Suprapubic skin (tissue), 4 donors: ENCODE data around the gene KIF13A. TPM values are rescaled to one million over a fixed set of nuclear protein-coding genes. Genes with fewer than 3 reads are reported as not detected.

ENCODE experiments used
- DNase-seq, 2 donors: peaks; one replicate each; pipeline ENCODE4 v3.0.0-alpha.2; 2019; ENCODE audit warnings: low spot score in 2 of 2
- H3K27ac ChIP-seq: fragments of 200-600 bp; sonication (generic); one replicate; pipeline ENCODE4 v1.5.1; 2019
- H3K27me3 ChIP-seq: fragments of 200-600 bp; sonication (generic); one replicate; pipeline ENCODE4 v1.5.1; 2019
- H3K36me3 ChIP-seq: fragments of 200-600 bp; sonication (generic); one replicate; pipeline ENCODE4 v1.5.1; 2019
- H3K4me1 ChIP-seq: fragments of 200-600 bp; sonication (generic); one replicate; pipeline ENCODE4 v1.5.1; 2019
- H3K4me3 ChIP-seq: fragments of 200-600 bp; sonication (generic); one replicate; pipeline ENCODE4 v1.5.1; 2019; ENCODE audit warnings: mild to moderate bottlenecking
- H3K9me3 ChIP-seq: fragments of 200-600 bp; sonication (generic); one replicate; pipeline ENCODE4 v1.5.1; 2019
- CTCF ChIP-seq, 2 donors: fragments of 200-600 bp in 1 of 2; fragments of 450-650 bp in 1 of 2; sonication (generic) in 1 of 2; IDR thresholded peaks; one replicate each; pipeline ENCODE4 v1.5.1; 2016 to 2019; ENCODE audit warnings: antibody characterized with exemption in 2 of 2, mild to moderate bottlenecking in 1 of 2, moderate library complexity in 1 of 2
- EP300 ChIP-seq: sonication (generic); formaldehyde crosslinking; IDR thresholded peaks from one replicate; pipeline ENCODE4 v1.6.1; 2017; ENCODE audit warnings: antibody characterized with exemption
- POLR2A ChIP-seq, 2 donors: fragments of 450-650 bp; IDR thresholded peaks; one replicate each; pipeline ENCODE4 v1.6.1; 2017; ENCODE audit warnings: antibody characterized with exemption in 2 of 2, mild to moderate bottlenecking in 2 of 2, moderate library complexity in 2 of 2
- POLR2AphosphoS5 ChIP-seq, 3 donors: sonication (generic); formaldehyde crosslinking; IDR thresholded peaks; one replicate each; pipeline ENCODE4 v1.6.1; 2017; ENCODE audit warnings: antibody characterized with exemption in 3 of 3
- WGBS: methylation state at CpG from one replicate; pipeline ENCODE4 v1.1.5; 2018; 5-methylcytosine and 5-hydroxymethylcytosine counted together
- total RNA-seq, 4 donors: library from RNA; depleted of rRNA; stranded (reverse); fragments of >200 nt; gene quantifications; one replicate each; pipeline ENCODE4 v1.1.0, GENCODE V29; 2016

Gene KIF13A
- total RNA-seq, 4 donors from 2014 or later, result 73.0 to 91.9 (median 78.9) TPM

- WGBS, result 94% methylated on average over 3 of the region's 3 CpGs
These were observed 109.5 kb downstream of the KIF13A start for GRCh38 chr6:17877895-17878440.

GRCh38 chr6:17877196-17877894 is 110.1 kb downstream of the KIF13A start:
- Histone ChIP-seq H3K9me3 (no peaks in the 10 kb centered on the region), H3K4me1 (peaks cover 12% of the 10 kb centered on the region), H3K27ac (no peak overlapping the region), H3K36me3 (no peaks in the 10 kb centered on the region), H3K27me3 (no peaks in the 10 kb centered on the region), H3K4me3 (no peak overlapping the region)
- 62% methylated on average over 6 of the region's 6 CpGs for WGBS
- no peak for DNase-seq
- TF ChIP-seq POLR2A (IDR thresholded peaks at IDR 0.05) (no peak), EP300 (no peak)

More at GRCh38 chr6:17877895-17878440, 109.5 kb downstream of the KIF13A start:
- H3K27ac ChIP-seq, result no peak overlapping the region
- TF ChIP-seq POLR2A (IDR thresholded peaks at IDR 0.05) (no peak), CTCF (IDR thresholded peaks at IDR 0.05) (no peak), EP300 (no peak), POLR2AphosphoS5 (IDR thresholded peaks at IDR 0.05) (no peak)
- H3K4me1 ChIP-seq, result peaks cover 12% of the 10 kb centered on the region
- DNase-seq, result no peak
- H3K36me3 ChIP-seq, result no peaks in the 10 kb centered on the region
- H3K27me3 ChIP-seq, result no peaks in the 10 kb centered on the region
- H3K9me3 ChIP-seq, result no peaks in the 10 kb centered on the region
- no peak overlapping the region for H3K4me3 ChIP-seq

- Histone ChIP-seq H3K27ac (no peak overlapping the region), H3K4me3 (no peak overlapping the region), H3K9me3 (no peaks in the 10 kb centered on the region), H3K4me1 (peaks cover 38% of the 10 kb centered on the region), H3K27me3 (no peaks in the 10 kb centered on the region), H3K36me3 (no peaks in the 10 kb centered on the region)
- TF ChIP-seq CTCF (IDR thresholded peaks at IDR 0.05) (no peak), POLR2A (IDR thresholded peaks at IDR 0.05) (no peak), POLR2AphosphoS5 (IDR thresholded peaks at IDR 0.05) (no peak), EP300 (no peak)
- no peak for DNase-seq
- 87% methylated on average over 10 of the region's 10 CpGs for WGBS
These were observed 112.7 kb downstream of the KIF13A start for GRCh38 chr6:17874753-17875152.

- 91% methylated on average over 2 of the region's 2 CpGs for WGBS
- H3K27ac ChIP-seq, result no peak overlapping the region
- DNase-seq, result no peak
- no peak overlapping the region for H3K4me3 ChIP-seq
- H3K36me3 ChIP-seq, result no peaks in the 10 kb centered on the region
- no peaks in the 10 kb centered on the region for H3K27me3 ChIP-seq
- peaks cover 47% of the 10 kb centered on the region for H3K4me1 ChIP-seq
- no peak for TF ChIP-seq EP300
- no peak for TF ChIP-seq CTCF (IDR thresholded peaks at IDR 0.05)
- TF ChIP-seq POLR2A (IDR thresholded peaks at IDR 0.05), result no peak
- no peak for TF ChIP-seq POLR2AphosphoS5 (IDR thresholded peaks at IDR 0.05)
- no peaks in the 10 kb centered on the region for H3K9me3 ChIP-seq
These were observed 114.5 kb downstream of the KIF13A start for GRCh38 chr6:17872908-17873307.

- 50% methylated on average over 3 of the region's 3 CpGs for WGBS
- H3K27me3 ChIP-seq, result no peaks in the 10 kb centered on the region
- H3K36me3 ChIP-seq, result no peaks in the 10 kb centered on the region
- no peak for DNase-seq
- H3K27ac ChIP-seq, result no peak overlapping the region
- H3K4me1 ChIP-seq, result peaks cover 53% of the 10 kb centered on the region
- no peaks in the 10 kb centered on the region for H3K9me3 ChIP-seq
- TF ChIP-seq EP300 (no peak), POLR2A (IDR thresholded peaks at IDR 0.05) (no peak), CTCF (IDR thresholded peaks at IDR 0.05) (no peak), POLR2AphosphoS5 (IDR thresholded peaks at IDR 0.05) (no peak)
- no peak overlapping the region for H3K4me3 ChIP-seq
These were observed 115.6 kb downstream of the KIF13A start for GRCh38 chr6:17871836-17872235.
